Trophoblast cell (in vitro differentiated cells and primary cell): ENCODE results near the gene SOWAHC.
A peak's percentile ranks its signal among the peaks of the same experiment; 100 is the strongest.
"Not testable (repeated sequence)": the region's sequence is repeated elsewhere in the genome, so short reads cannot be mapped to it uniquely, and the experiment has no call there.

Source experiments
- DNase-seq, 2 donors: peaks; one replicate each; pipeline ENCODE4 v3.0.0-alpha.2; 2016
- H2AFZ ChIP-seq: 2 replicates; pipeline ENCODE4 v1.6.1; 2013; ENCODE audit warnings: low read length, moderate library complexity, mild to moderate bottlenecking; ENCODE audit not compliant: insufficient read depth, poor library complexity
- H2AK5ac ChIP-seq: 2 replicates; pipeline ENCODE4 v1.6.1; 2013; ENCODE audit warnings: mild to moderate bottlenecking, low read length
- H2BK120ac ChIP-seq: 2 replicates; pipeline ENCODE4 v1.6.1; 2013; ENCODE audit warnings: low read length, mild to moderate bottlenecking, moderate library complexity; ENCODE audit not compliant: insufficient read depth, poor library complexity
- H2BK12ac ChIP-seq: 2 replicates; pipeline ENCODE4 v1.6.1; 2013; ENCODE audit warnings: mild to moderate bottlenecking, low read length, moderate library complexity
- H2BK5ac ChIP-seq: 2 replicates; pipeline ENCODE4 v1.6.1; 2013; ENCODE audit warnings: low read length, low read depth, moderate library complexity, mild to moderate bottlenecking; ENCODE audit not compliant: poor library complexity
- H3K14ac ChIP-seq: 2 replicates; pipeline ENCODE4 v1.6.1; 2013; ENCODE audit warnings: mild to moderate bottlenecking, low read length
- H3K18ac ChIP-seq: 2 replicates; pipeline ENCODE4 v1.6.1; 2013; ENCODE audit warnings: mild to moderate bottlenecking, low read length
- H3K23ac ChIP-seq: 2 replicates; pipeline ENCODE4 v1.6.1; 2013; ENCODE audit warnings: low read length
- H3K27ac ChIP-seq: 2 replicates; pipeline ENCODE4 v1.5.1; 2013; ENCODE audit warnings: low read depth, mild to moderate bottlenecking, inconsistent platforms, low read length, moderate library complexity
- H3K27me3 ChIP-seq: 2 replicates; pipeline ENCODE4 v1.6.1; 2013; ENCODE audit warnings: inconsistent platforms, mild to moderate bottlenecking, low read length, moderate library complexity; ENCODE audit not compliant: insufficient read depth
- H3K36me3 ChIP-seq, 2 experiments: 1 replicate in 1 of 2; 2 replicates in 1 of 2; pipeline ENCODE4 v1.6.1; 2013; ENCODE audit warnings: low read length in 2 of 2, mild to moderate bottlenecking in 2 of 2, moderate library complexity in 1 of 2; ENCODE audit not compliant: insufficient read depth in 2 of 2, control insufficient read depth in 1 of 2
- H3K4ac ChIP-seq: 2 replicates; pipeline ENCODE4 v1.6.1; 2013; ENCODE audit warnings: low read depth, mild to moderate bottlenecking, low read length, moderate library complexity
- H3K4me1 ChIP-seq, 2 experiments: 1 replicate in 1 of 2; 2 replicates in 1 of 2; pipeline ENCODE4 v1.6.1; 2013; ENCODE audit warnings: low read length in 2 of 2, mild to moderate bottlenecking in 2 of 2, moderate library complexity in 1 of 2; ENCODE audit not compliant: insufficient read depth in 2 of 2, control insufficient read depth in 1 of 2
- H3K4me2 ChIP-seq: 2 replicates; pipeline ENCODE4 v1.6.1; 2013; ENCODE audit warnings: inconsistent platforms, mild to moderate bottlenecking, low read length, moderate library complexity
- H3K4me3 ChIP-seq: 2 replicates; pipeline ENCODE4 v1.5.1; 2013; ENCODE audit warnings: mild to moderate bottlenecking, low read depth, low read length, inconsistent platforms
- H3K79me1 ChIP-seq: one replicate; pipeline ENCODE4 v1.6.1; 2013; ENCODE audit warnings: low read length
- H3K79me2 ChIP-seq: 2 replicates; pipeline ENCODE4 v1.6.1; 2013; ENCODE audit warnings: low read length, mild to moderate bottlenecking; ENCODE audit not compliant: control insufficient read depth, insufficient read depth, poor library complexity
- H3K9ac ChIP-seq: 2 replicates; pipeline ENCODE4 v1.6.1; 2013; ENCODE audit warnings: mild to moderate bottlenecking, low read length
- H3K9me3 ChIP-seq: 2 replicates; pipeline ENCODE4 v1.6.1; 2013; ENCODE audit warnings: low read depth, mild to moderate bottlenecking, control low read depth, inconsistent platforms, low read length; ENCODE audit not compliant: insufficient read depth
- H4K12ac ChIP-seq: 2 replicates; pipeline ENCODE4 v1.6.1; 2013; ENCODE audit warnings: low read depth, mild to moderate bottlenecking, low read length, moderate library complexity
- H4K8ac ChIP-seq: 2 replicates; pipeline ENCODE4 v1.6.1; 2013; ENCODE audit warnings: low read depth, mild to moderate bottlenecking, low read length, moderate library complexity
- H4K91ac ChIP-seq: one replicate; pipeline ENCODE4 v1.6.1; 2013; ENCODE audit warnings: low read depth, mild to moderate bottlenecking, low read length, moderate library complexity
- WGBS: extraction: QIAGEN DNeasy Blood & Tissue Kit; methylation state at CpG from one replicate; pipeline ENCODE4 v1.1.7; 2013; ENCODE audit warnings: missing lambda C conversion rate; ENCODE audit not compliant: insufficient read length, insufficient coverage; ENCODE audit errors: extremely low coverage; 5-methylcytosine and 5-hydroxymethylcytosine counted together

SOWAHC gene

GRCh38 chr2:109636317-109636716 is 22.2 kb downstream of the SOWAHC start:
- no peak overlapping the region for H3K27ac ChIP-seq
- no peak overlapping the region for H2BK120ac ChIP-seq
- H4K8ac ChIP-seq, result no peak overlapping the region
- no peak overlapping the region for H3K4me3 ChIP-seq
- H2AFZ ChIP-seq, result no peak overlapping the region
- DNase-seq, result peak; percentile 72 to 96
- no peak overlapping the region for H3K14ac ChIP-seq
- no peak overlapping the region for H2BK5ac ChIP-seq
- no peaks in the 10 kb centered on the region for H3K9me3 ChIP-seq
- H3K4me1 ChIP-seq, result peaks cover 11 to 13% of the 10 kb centered on the region in 2 experiments
- no peak overlapping the region for H2BK12ac ChIP-seq
- no peak overlapping the region for H3K23ac ChIP-seq
- H3K9ac ChIP-seq, result no peak overlapping the region
- H3K79me2 ChIP-seq, result no peaks in the 10 kb centered on the region
- no peak overlapping the region for H2AK5ac ChIP-seq
- no peak overlapping the region for H3K4ac ChIP-seq
- no peak overlapping the region for H3K18ac ChIP-seq
- H3K4me2 ChIP-seq, result no peak overlapping the region
- H3K79me1 ChIP-seq, result peaks cover 14% of the 10 kb centered on the region
- H4K91ac ChIP-seq, result no peak overlapping the region
- H3K36me3 ChIP-seq, result no peaks in the 10 kb centered on the region
- no peaks in the 10 kb centered on the region for H3K27me3 ChIP-seq
- WGBS, result no CpG with 5 or more reads among the region's 1 CpG
- H4K12ac ChIP-seq, result no peak overlapping the region

- H3K4me2 ChIP-seq, result no peak overlapping the region
- no peak overlapping the region for H3K18ac ChIP-seq
- H4K12ac ChIP-seq, result no peak overlapping the region
- H2BK12ac ChIP-seq, result peak overlapping the region; percentile 58
- peak overlapping the region; percentile 13 for H4K91ac ChIP-seq
- no peak overlapping the region for H2AK5ac ChIP-seq
- H3K27ac ChIP-seq, result no peak overlapping the region
- peak overlapping the region; percentile 57 for H2BK120ac ChIP-seq
- no peaks in the 10 kb centered on the region for H3K36me3 ChIP-seq
- no peaks in the 10 kb centered on the region for H3K9me3 ChIP-seq
- no peak overlapping the region for H3K9ac ChIP-seq
- no CpG with 5 or more reads among the region's 9 CpGs for WGBS
- no peak overlapping the region for H2BK5ac ChIP-seq
- H3K79me1 ChIP-seq, result peaks cover 9% of the 10 kb centered on the region
- H3K4me1 ChIP-seq, result peaks cover 4 to 6% of the 10 kb centered on the region in 2 experiments
- H2AFZ ChIP-seq, result no peak overlapping the region
- H3K23ac ChIP-seq, result no peak overlapping the region
- no peak overlapping the region for H3K4ac ChIP-seq
- DNase-seq, result peak; percentile 54 to 89
- no peaks in the 10 kb centered on the region for H3K27me3 ChIP-seq
- no peaks in the 10 kb centered on the region for H3K79me2 ChIP-seq
- H4K8ac ChIP-seq, result no peak overlapping the region
- no peak overlapping the region for H3K4me3 ChIP-seq
- H3K14ac ChIP-seq, result no peak overlapping the region
These were observed 23.8 kb downstream of the SOWAHC start for GRCh38 chr2:109637749-109638570.

- H4K8ac ChIP-seq, result no peak overlapping the region
- no peaks in the 10 kb centered on the region for H3K27me3 ChIP-seq
- no peaks in the 10 kb centered on the region for H3K9me3 ChIP-seq
- no peak overlapping the region for H3K14ac ChIP-seq
- peaks cover 13% of the 10 kb centered on the region for H3K79me1 ChIP-seq
- H3K79me2 ChIP-seq, result no peaks in the 10 kb centered on the region
- no peak overlapping the region for H3K27ac ChIP-seq
- H3K4ac ChIP-seq, result no peak overlapping the region
- no peaks in the 10 kb centered on the region for H3K36me3 ChIP-seq
- no peak overlapping the region for H3K18ac ChIP-seq
- no peak overlapping the region for H3K4me3 ChIP-seq
- H4K91ac ChIP-seq, result peak overlapping the region; percentile 37
- no peak overlapping the region for H2AFZ ChIP-seq
- no peak overlapping the region for H2BK120ac ChIP-seq
- H3K9ac ChIP-seq, result no peak overlapping the region
- WGBS, result no CpG with 5 or more reads among the region's 3 CpGs
- no peak overlapping the region for H4K12ac ChIP-seq
- H3K4me2 ChIP-seq, result no peak overlapping the region
- H2BK5ac ChIP-seq, result peak overlapping the region; percentile 73
- DNase-seq, result peak in 1 of 2 donors; percentile 27
- H3K4me1 ChIP-seq, result peaks cover 4 to 6% of the 10 kb centered on the region in 2 experiments
- H2AK5ac ChIP-seq, result peak overlapping the region; percentile 89
- peak overlapping the region; percentile 24 for H2BK12ac ChIP-seq
- H3K23ac ChIP-seq, result no peak overlapping the region
These were observed 24.6 kb downstream of the SOWAHC start for GRCh38 chr2:109638795-109639194.

- Histone ChIP-seq H3K79me1 (peaks cover 15% of the 10 kb centered on the region), H2BK12ac (peak overlapping the region; percentile 77)
- not testable (repeated sequence) for H3K4me1 ChIP-seq, H3K9me3 ChIP-seq, H3K18ac ChIP-seq, H3K36me3 ChIP-seq, H4K91ac ChIP-seq, H3K14ac ChIP-seq, H4K8ac ChIP-seq, H4K12ac ChIP-seq, H2BK120ac ChIP-seq, H2AFZ ChIP-seq, H3K9ac ChIP-seq, H3K79me2 ChIP-seq, H3K4me3 ChIP-seq, H3K4me2 ChIP-seq, H2AK5ac ChIP-seq, H3K4ac ChIP-seq, H3K27me3 ChIP-seq, H3K23ac ChIP-seq, H2BK5ac ChIP-seq, H3K27ac ChIP-seq
- no CpG with 5 or more reads among the region's 9 CpGs for WGBS
- DNase-seq, result peak; percentile 68 to 76
These were observed 25.8 kb downstream of the SOWAHC start for GRCh38 chr2:109640000-109640399.
